B cell (primary cell): ENCODE results near the gene IGLON5. TPM values are rescaled to one million over a fixed set of nuclear protein-coding genes. Genes with fewer than 3 reads are reported as not detected.

Experiments
- ATAC-seq: fragments of 200-7000 bp; cut with Tn5 transposase; one replicate; pipeline ENCODE4 v1.10.0; 2021; ENCODE audit warnings: low read depth, mild to moderate bottlenecking, moderate number of reproducible peaks, moderate library complexity
- CTCF ChIA-PET: fragments of 350-600 bp; sonication (Branson Sonifier 250); formaldehyde crosslinking; loops from one replicate; lab custom pipeline; 2021; ENCODE audit warnings: antibody characterized with exemption, inconsistent platforms; lab: Charles Lee
- POLR2A ChIA-PET: fragments of 350-600 bp; sonication (Branson Sonifier 250); formaldehyde crosslinking; loops from one replicate; lab custom pipeline; 2021; ENCODE audit warnings: antibody characterized with exemption; lab: Charles Lee
- DNase-seq: peaks from one replicate; pipeline ENCODE4 v3.0.0; 2013
- H2AFZ ChIP-seq: 2 replicates; pipeline ENCODE4 v1.6.1; 2012; ENCODE audit warnings: mild to moderate bottlenecking, low read depth, low read length; ENCODE audit not compliant: insufficient read depth, poor library complexity, severe bottlenecking
- H3K27ac ChIP-seq, 2 donors: 1 replicate in 1 of 2; 2 replicates in 1 of 2; pipeline ENCODE4 v1.5.1; 2012 to 2013; ENCODE audit warnings: low read length in 2 of 2, mild to moderate bottlenecking in 2 of 2, moderate library complexity in 1 of 2
- H3K27me3 ChIP-seq, 4 experiments: fragments of 200-600 bp in 1 of 4; sonication (generic) in 1 of 4; replicated peaks in 1 of 4; 1 replicate in 2 of 4; 2 replicates in 2 of 4; pipeline versions ENCODE4 v1.6.1 to v1.7.0; 2013 to 2016; ENCODE audit warnings: low read length in 3 of 4, mild to moderate bottlenecking in 2 of 4, mixed read lengths in 1 of 4, moderate library complexity in 1 of 4; ENCODE audit not compliant: insufficient read depth in 4 of 4, control insufficient read depth in 3 of 4; ENCODE audit errors: control extremely low read depth in 1 of 4
- H3K36me3 ChIP-seq, 2 experiments: replicated peaks in 1 of 2; 1 replicate in 1 of 2; 2 replicates in 1 of 2; pipeline versions ENCODE4 v1.6.1 to v1.7.1; 2013; ENCODE audit warnings: low read length in 1 of 2; ENCODE audit not compliant: insufficient read depth in 2 of 2, control insufficient read depth in 1 of 2; ENCODE audit errors: control extremely low read depth in 1 of 2, extremely low read depth in 1 of 2
- H3K4me1 ChIP-seq, 2 donors: fragments of 200-600 bp in 1 of 2; sonication (generic) in 1 of 2; 1 replicate in 1 of 2; 2 replicates in 1 of 2; pipeline versions ENCODE4 v1.5.1 to v1.6.1; 2013 to 2017; ENCODE audit warnings: low read length in 2 of 2; ENCODE audit not compliant: control insufficient read depth in 2 of 2, insufficient read depth in 2 of 2
- H3K4me2 ChIP-seq: replicated peaks from 2 replicates; pipeline ENCODE3; 2012; ENCODE audit warnings: mild to moderate bottlenecking, low read depth, low read length; ENCODE audit not compliant: poor library complexity, severe bottlenecking
- H3K4me3 ChIP-seq, 5 experiments: fragments of 200-600 bp in 1 of 5; sonication (generic) in 1 of 5; 1 replicate in 3 of 5; 2 replicates in 2 of 5; pipeline versions ENCODE4 v1.5.1 to v1.7.0; 2011 to 2016; ENCODE audit warnings: low read length in 4 of 5, mild to moderate bottlenecking in 4 of 5, low read depth in 2 of 5, control low read depth in 1 of 5, moderate library complexity in 1 of 5; ENCODE audit not compliant: insufficient read depth in 1 of 5; ENCODE audit errors: control extremely low read depth in 1 of 5, extremely low read depth in 1 of 5
- H3K79me2 ChIP-seq: fragments of 200-600 bp; sonication (generic); one replicate; pipeline ENCODE4 v1.6.0; 2016; ENCODE audit warnings: low read length; ENCODE audit not compliant: control insufficient read depth, insufficient read depth
- H3K9ac ChIP-seq: fragments of 200-600 bp; sonication (generic); 2 replicates; pipeline ENCODE4 v1.6.1; 2017; ENCODE audit warnings: mild to moderate bottlenecking, low read length, moderate library complexity
- H3K9me3 ChIP-seq, 3 donors: one replicate each; pipeline versions ENCODE4 v1.6.1 to v1.7.1; 2013; ENCODE audit warnings: low read length in 2 of 3; ENCODE audit not compliant: control insufficient read depth in 2 of 3, insufficient read depth in 1 of 3; ENCODE audit errors: control extremely low read depth in 1 of 3
- H4K20me1 ChIP-seq: 2 replicates; pipeline ENCODE4 v1.6.0; 2012; ENCODE audit warnings: mild to moderate bottlenecking, low read length; ENCODE audit not compliant: insufficient read depth, control insufficient read depth, poor library complexity, severe bottlenecking
- H3K27ac Mint-ChIP-seq: one replicate; pipeline ENCODE4 v1.8.0; 2021; ENCODE audit warnings: mixed read lengths
- H3K27me3 Mint-ChIP-seq: one replicate; pipeline ENCODE4 v1.8.0; 2021; ENCODE audit warnings: mixed read lengths
- H3K4me1 Mint-ChIP-seq: one replicate; pipeline ENCODE4 v1.8.0; 2021; ENCODE audit warnings: mixed read lengths
- H3K4me3 Mint-ChIP-seq: one replicate; pipeline ENCODE4 v1.8.0; 2021; ENCODE audit warnings: mixed read lengths
- H3K9me3 Mint-ChIP-seq: one replicate; pipeline ENCODE4 v1.8.0; 2022; ENCODE audit warnings: mixed read lengths; ENCODE audit not compliant: insufficient read depth
- EZH2 ChIP-seq: IDR thresholded peaks from 2 replicates; pipeline ENCODE4 v1.6.1; 2012; ENCODE audit warnings: borderline replicate concordance, low read depth, mild to moderate bottlenecking, moderate library complexity, low read length; ENCODE audit not compliant: insufficient read depth, poor library complexity, severe bottlenecking
- WGBS: methylation state at CpG from one replicate; pipeline ENCODE4 v1.1.5; 2013; ENCODE audit warnings: missing lambda C conversion rate; ENCODE audit not compliant: insufficient coverage; 5-methylcytosine and 5-hydroxymethylcytosine counted together
- intact Hi-C: fragments of 100-400 bp; cut with micrococcal nuclease; formaldehyde crosslinking; loops from one replicate; pipeline ENCODE4 v1.10.0; 2022
- polyA plus RNA-seq: library from polyadenylated mRNA; depleted of rRNA; stranded (reverse); fragments of >200 nt; gene quantifications from 2 replicates; pipeline ENCODE4 v1.2.3, GENCODE V29; 2012
- total RNA-seq, 2 donors: library from RNA; stranded (reverse); fragments of 120-200 nt in 1 of 2; gene quantifications; 1 replicate in 1 of 2; 2 replicates in 1 of 2; pipeline versions ENCODE4 v1.2.3 to v1.2.4, GENCODE V29; 2013 to 2022
- TF ChIP-seq, protein P1 (sequence below): fragments of 200-600 bp; IDR thresholded peaks from one replicate; pipeline ENCODE4 v1.8.0; 2022; ENCODE audit warnings: antibody characterized with exemption, mild to moderate bottlenecking

The IGLON5 gene
- total and polyA plus RNA-seq, 2 donors (not counting 1 experiment from before 2014, with no cell fraction given) = not detected

DNA sequence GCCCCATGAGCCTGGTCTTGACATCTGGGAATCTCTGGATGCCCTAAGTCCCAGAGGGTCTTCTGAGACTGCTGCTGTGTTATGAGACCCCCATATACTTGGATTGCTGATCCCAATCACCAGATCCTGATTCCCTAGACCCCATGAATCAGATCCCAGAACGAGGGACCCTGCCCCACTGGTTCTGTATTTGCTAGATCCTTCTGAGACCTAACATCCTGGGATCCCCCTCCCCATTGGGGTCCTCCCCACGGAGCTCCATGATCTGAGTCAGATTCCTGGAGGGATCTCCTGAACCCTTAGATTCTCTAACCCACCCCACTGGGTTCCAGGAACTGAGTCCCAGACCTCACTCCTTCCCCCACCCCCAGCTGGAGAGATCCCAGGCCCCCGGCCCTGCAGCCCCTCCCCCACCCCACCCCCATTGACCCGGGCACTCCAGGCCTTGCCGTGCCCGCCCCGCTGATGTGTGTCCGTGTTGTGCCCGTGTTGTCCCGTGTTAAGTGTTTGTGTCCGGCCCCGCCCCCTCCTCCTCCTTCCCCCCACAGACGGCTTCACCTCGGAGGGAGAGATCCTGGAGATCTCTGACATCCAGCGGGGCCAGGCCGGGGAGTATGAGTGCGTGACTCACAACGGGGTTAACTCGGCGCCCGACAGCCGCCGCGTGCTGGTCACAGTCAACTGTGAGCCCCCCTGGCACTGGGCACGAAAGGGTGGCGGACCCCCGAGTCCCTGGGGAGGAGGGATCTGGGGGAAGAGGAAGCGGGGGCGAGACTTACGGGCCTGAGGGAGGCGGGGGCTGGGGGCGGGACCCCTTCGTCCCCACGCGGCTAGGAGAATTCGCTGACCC lies 15.0 kb downstream of the IGLON5 start:
- Histone ChIP-seq H3K4me3 (no peak overlapping the region), H2AFZ (peak overlapping the region; percentile 23), H3K36me3 (no peaks in the 10 kb centered on the region), H3K9me3 (peaks cover 0 to 26% (median 3%) of the 10 kb centered on the region in 3 donors), H3K79me2 (no peaks in the 10 kb centered on the region), H3K27ac (no peak overlapping the region), H3K4me2 (peak overlapping the region; percentile 69), H3K9ac (no peak overlapping the region), H4K20me1 (no peaks in the 10 kb centered on the region), H3K27me3 (peaks cover 0 to 59% (median 29%) of the 10 kb centered on the region in 4 experiments), H3K4me1 (peaks cover 12 to 20% of the 10 kb centered on the region in 2 donors)
- H3K4me3 Mint-ChIP-seq = peak overlapping the region; percentile 23
- WGBS = 15% methylated on average over 29 of the region's 36 CpGs
- no peak overlapping the region for H3K27ac Mint-ChIP-seq
- H3K27me3 Mint-ChIP-seq = peaks cover 68% of the 10 kb centered on the region
- no peak for DNase-seq
- H3K9me3 Mint-ChIP-seq = peaks cover 2% of the 10 kb centered on the region
- TF ChIP-seq EZH2 = no peak
- TF ChIP-seq, protein P1, sequence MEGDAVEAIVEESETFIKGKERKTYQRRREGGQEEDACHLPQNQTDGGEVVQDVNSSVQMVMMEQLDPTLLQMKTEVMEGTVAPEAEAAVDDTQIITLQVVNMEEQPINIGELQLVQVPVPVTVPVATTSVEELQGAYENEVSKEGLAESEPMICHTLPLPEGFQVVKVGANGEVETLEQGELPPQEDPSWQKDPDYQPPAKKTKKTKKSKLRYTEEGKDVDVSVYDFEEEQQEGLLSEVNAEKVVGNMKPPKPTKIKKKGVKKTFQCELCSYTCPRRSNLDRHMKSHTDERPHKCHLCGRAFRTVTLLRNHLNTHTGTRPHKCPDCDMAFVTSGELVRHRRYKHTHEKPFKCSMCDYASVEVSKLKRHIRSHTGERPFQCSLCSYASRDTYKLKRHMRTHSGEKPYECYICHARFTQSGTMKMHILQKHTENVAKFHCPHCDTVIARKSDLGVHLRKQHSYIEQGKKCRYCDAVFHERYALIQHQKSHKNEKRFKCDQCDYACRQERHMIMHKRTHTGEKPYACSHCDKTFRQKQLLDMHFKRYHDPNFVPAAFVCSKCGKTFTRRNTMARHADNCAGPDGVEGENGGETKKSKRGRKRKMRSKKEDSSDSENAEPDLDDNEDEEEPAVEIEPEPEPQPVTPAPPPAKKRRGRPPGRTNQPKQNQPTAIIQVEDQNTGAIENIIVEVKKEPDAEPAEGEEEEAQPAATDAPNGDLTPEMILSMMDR = no peak
- intact Hi-C loops = no loop called here
- ATAC-seq = no peak
- peaks cover 11% of the 10 kb centered on the region for H3K4me1 Mint-ChIP-seq
- CTCF ChIA-PET = no interaction called here
- POLR2A ChIA-PET = no interaction called here
